GM12892 (cell line): Measurements from ENCODE around the gene ATOX1.
A peak's percentile ranks its signal among the peaks of the same experiment; 100 is the strongest.
"Not testable (repeated sequence)": the region's sequence is repeated elsewhere in the genome, so short reads cannot be mapped to it uniquely, and the experiment has no call there.

ENCODE experiments used
- DNase-seq: peaks from one replicate; pipeline ENCODE4 v3.0.0; 2011; ENCODE audit not compliant: insufficient read length
- FAIRE-seq: peaks from 2 replicates; lab custom pipeline; 2011; peaks lifted over from hg19 to GRCh38; lab: Jason Lieb, UNC
- POLR2A ChIP-seq: IDR thresholded peaks from 2 replicates; pipeline ENCODE4 v1.6.1; 2011; ENCODE audit warnings: low read depth, low read length, control low read depth
- POLR2AphosphoS5 ChIP-seq: IDR thresholded peaks from 2 replicates; pipeline ENCODE4 v1.6.1; 2011; ENCODE audit warnings: low read depth, low read length, control low read depth
- TAF1 ChIP-seq: IDR thresholded peaks from 2 replicates; pipeline ENCODE4 v1.6.1; 2011; ENCODE audit warnings: low read depth, mild to moderate bottlenecking, control low read depth, low read length, borderline replicate concordance

Gene ATOX1

DNA sequence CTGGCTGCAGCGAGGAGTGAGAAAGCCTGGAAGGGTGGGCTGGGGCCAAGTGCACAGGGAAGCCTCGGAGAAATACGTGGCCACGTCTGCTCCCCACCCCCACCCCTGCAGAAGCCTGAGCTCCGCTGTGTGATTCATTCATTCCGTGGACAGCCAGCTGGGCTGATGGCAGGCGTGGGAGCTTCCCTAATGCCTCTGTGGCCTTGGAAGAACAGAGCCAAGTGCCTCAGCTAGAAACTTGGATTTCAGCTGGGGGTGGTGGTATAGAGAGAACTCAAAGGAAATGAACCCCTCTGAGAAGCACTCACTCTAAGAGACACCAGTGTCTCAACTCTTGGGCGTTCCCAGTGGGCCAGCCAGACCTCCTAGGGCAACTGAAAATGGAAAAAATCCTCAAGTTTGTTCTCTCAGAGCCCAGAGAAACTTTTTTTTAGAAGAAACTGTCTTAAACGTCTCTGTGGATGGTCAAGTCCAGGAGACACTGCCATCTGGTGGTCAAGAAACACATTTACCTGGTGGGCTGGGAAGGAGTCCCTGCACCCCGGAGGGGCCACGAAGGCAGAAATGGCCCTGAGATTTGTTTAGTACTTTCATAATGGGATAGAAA is 18.0 kb downstream of the ATOX1 start:
- TF ChIP-seq TAF1 (no peak), POLR2A (no peak), POLR2AphosphoS5 (no peak)
- peak; percentile 67 for FAIRE-seq
- peak; percentile 48 for DNase-seq

- DNase-seq = no peak
- no peak for FAIRE-seq
Measured at GRCh38 chr5:151739939-151740335, 18.5 kb downstream of the ATOX1 start.

GRCh38 chr5:151739395-151739794 is 19.0 kb downstream of the ATOX1 start:
- DNase-seq = no peak
- TF ChIP-seq TAF1 (no peak), POLR2A (no peak), POLR2AphosphoS5 (no peak)
- no peak for FAIRE-seq

More at GRCh38 chr5:151739939-151740335, 18.5 kb downstream of the ATOX1 start:
- TF ChIP-seq TAF1 (no peak), POLR2A (no peak), POLR2AphosphoS5 (no peak)

DNA sequence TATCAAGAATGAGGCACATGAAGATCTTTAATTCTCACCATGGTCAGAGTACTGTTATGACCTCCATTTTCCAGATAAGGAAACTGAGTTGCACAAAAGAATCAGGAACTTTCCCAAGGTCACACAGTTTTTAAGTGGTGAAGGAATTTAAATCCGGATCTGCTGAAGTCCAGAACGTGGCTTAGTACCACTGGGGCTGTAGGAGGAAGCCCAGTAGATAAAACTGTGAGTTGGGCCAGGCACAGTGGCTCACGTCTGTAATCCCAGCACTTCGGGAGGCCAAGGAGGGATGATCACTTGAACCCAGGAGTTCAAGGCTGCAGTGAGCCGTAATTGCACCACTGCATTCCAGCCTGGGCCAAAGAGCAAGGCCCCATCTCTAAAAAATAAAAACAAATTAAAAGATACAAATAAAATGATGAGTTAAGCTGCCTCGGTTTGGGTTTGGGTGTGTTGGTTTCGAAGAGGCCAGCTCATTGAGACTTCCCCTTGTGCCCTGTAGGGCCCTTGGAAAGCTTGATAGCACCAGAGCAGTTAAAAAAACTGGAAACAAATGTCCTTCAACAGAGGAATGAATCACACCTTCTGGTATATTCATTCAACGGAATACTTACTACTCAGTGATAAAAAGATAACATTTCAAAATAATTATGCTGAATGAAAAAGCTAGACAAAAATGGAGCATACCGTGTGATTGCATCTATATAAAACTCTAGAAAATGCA is 20.1 kb downstream of the ATOX1 start:
- DNase-seq = no peak
- no peak for FAIRE-seq
- TF ChIP-seq POLR2A (no peak), TAF1 (no peak), POLR2AphosphoS5 (no peak)

GRCh38 chr5:151737431-151737830 is 21.0 kb downstream of the ATOX1 start:
- TF ChIP-seq POLR2AphosphoS5 (no peak), TAF1 (no peak), POLR2A (no peak)
- FAIRE-seq (no peak), DNase-seq (no peak)

DNA sequence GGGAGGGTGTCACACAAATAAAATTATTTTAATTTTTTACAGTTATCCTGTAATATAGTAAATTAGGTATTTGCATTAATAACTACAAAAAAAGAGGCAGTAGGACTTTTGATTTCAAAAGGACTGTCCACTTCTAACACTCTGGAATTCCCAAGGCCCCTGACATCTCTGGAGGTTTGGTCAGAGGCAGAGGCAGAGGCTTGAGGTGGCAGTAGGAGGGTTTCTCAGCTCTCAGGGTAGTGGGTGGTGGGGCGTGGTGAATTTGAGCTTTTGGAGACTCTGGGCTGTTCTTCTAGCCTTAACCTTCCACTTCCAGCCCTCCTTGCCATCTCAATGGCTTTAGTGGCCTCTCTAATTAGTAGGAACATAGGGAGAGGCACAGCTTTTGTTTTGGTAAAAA is 22.8 kb downstream of the ATOX1 start:
- DNase-seq (no peak), FAIRE-seq (no peak)
- TF ChIP-seq POLR2A (no peak), TAF1 (no peak), POLR2AphosphoS5 (no peak)

- FAIRE-seq = no peak
- TF ChIP-seq POLR2AphosphoS5 (no peak), TAF1 (no peak), POLR2A (no peak)
- no peak for DNase-seq
Measured at GRCh38 chr5:151734064-151734408, 24.4 kb downstream of the ATOX1 start.

GRCh38 chr5:151733358-151734063 is 24.9 kb downstream of the ATOX1 start:
- FAIRE-seq (no peak), DNase-seq (no peak)
- TF ChIP-seq POLR2AphosphoS5 (no peak), POLR2A (no peak), TAF1 (no peak)

- DNase-seq = no peak
- FAIRE-seq = no peak
- no peak for TF ChIP-seq POLR2AphosphoS5
Measured at GRCh38 chr5:151730381-151730780, 28.1 kb downstream of the ATOX1 start.

GRCh38 chr5:151729597-151729996 is 28.8 kb downstream of the ATOX1 start:
- not testable (repeated sequence) for FAIRE-seq, DNase-seq

DNA sequence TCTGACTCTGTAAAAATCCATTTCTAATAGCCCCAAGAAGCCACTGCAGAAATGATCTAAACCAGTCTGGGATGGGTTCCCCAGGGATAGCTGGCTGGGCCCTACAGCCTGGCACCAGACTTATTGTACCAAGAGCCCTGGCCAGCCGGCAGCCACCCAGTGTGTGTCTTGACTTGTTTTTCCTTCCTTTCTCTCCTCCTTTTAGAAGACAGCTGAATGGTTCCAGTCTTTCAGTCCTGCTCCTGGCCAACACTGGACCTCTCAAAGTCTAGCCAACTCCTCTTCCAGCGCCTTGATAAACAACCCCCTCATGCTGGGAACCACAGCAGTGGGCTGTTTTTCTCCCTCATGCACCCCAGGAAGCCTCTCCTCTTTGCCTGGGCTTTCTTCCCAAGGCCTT is 34.1 kb downstream of the ATOX1 start:
- FAIRE-seq (no peak), DNase-seq (no peak)
- TF ChIP-seq TAF1 (no peak), POLR2AphosphoS5 (no peak), POLR2A (no peak)

DNA sequence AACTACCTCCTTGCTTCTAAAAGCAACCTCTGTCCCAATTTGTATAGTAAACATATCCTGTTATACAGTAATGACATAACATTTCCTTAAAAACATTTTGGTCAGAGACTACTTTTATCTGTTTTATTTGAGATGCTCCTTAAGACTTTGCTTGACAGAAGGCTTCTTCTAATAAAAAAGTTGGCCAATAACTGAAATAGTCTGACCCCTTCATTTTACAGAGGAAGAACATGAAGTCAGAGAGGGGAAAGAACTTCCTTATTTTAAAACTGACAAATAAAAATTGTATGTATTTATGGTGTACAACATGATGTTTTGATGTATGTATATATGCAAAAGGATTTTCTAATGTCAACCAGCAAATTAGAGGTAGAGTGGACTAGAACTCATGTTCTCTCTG is 35.9 kb downstream of the ATOX1 start:
- peak; percentile 9 for FAIRE-seq
- TF ChIP-seq POLR2AphosphoS5 (no peak), POLR2A (no peak), TAF1 (no peak)
- no peak for DNase-seq
